Stimulated activated effector memory CD8-positive, alpha-beta T cell treated with anti-CD3 and anti-CD28 coated beads, Interleukin-12 subunit alpha, Interleukin-12 subunit beta, amount 100 ng/mL, for 72 hours (primary cell): Measurements from ENCODE around the gene AGK.
"Not testable (repeated sequence)": the region's sequence is repeated elsewhere in the genome, so short reads cannot be mapped to it uniquely, and the experiment has no call there.

Experiments
- ATAC-seq: fragments of 150-1000 bp; cut with Tn5 transposase; 2 replicates; pipeline ENCODE4 v1.10.0; 2021
- DNase-seq, 2 donors: peaks; one replicate each; pipeline ENCODE4 v3.0.0; 2021 to 2022; ENCODE audit warnings: low spot score in 2 of 2
- H3K27ac Mint-ChIP-seq: one replicate; pipeline ENCODE4 v1.8.0; 2022; ENCODE audit warnings: mild to moderate bottlenecking, mixed read lengths
- H3K36me3 Mint-ChIP-seq: one replicate; pipeline ENCODE4 v1.8.0; 2022; ENCODE audit warnings: mild to moderate bottlenecking, mixed read lengths
- H3K4me1 Mint-ChIP-seq: one replicate; pipeline ENCODE4 v1.8.0; 2022; ENCODE audit warnings: mixed read lengths
- H3K4me3 Mint-ChIP-seq: one replicate; pipeline ENCODE4 v1.8.0; 2022; ENCODE audit warnings: mild to moderate bottlenecking, mixed read lengths
- H3K9me3 Mint-ChIP-seq: one replicate; pipeline ENCODE4 v1.8.0; 2022; ENCODE audit warnings: mixed read lengths

The AGK gene

GRCh38 chr7:141686670-141687069 is 135.5 kb downstream of the AGK start:
- Mint-ChIP-seq H3K4me1 (peaks cover 22% of the 10 kb centered on the region), H3K9me3 (no peaks in the 10 kb centered on the region), H3K27ac (no peak overlapping the region), H3K4me3 (no peak overlapping the region), H3K36me3 (peaks cover 33% of the 10 kb centered on the region)
- ATAC-seq: no peak
- no peak for DNase-seq

- Mint-ChIP-seq H3K4me1 (peaks cover 25% of the 10 kb centered on the region), H3K4me3 (no peak overlapping the region), H3K9me3 (no peaks in the 10 kb centered on the region)
Observed at GRCh38 chr7:141688043-141688442, 136.8 kb downstream of the AGK start.

GRCh38 chr7:141689072-141689825 is 138.0 kb downstream of the AGK start:
- H3K4me3 Mint-ChIP-seq, DNase-seq, ATAC-seq, H3K9me3 Mint-ChIP-seq: not testable (repeated sequence)
- Mint-ChIP-seq H3K4me1 (peaks cover 26% of the 10 kb centered on the region), H3K27ac (peak overlapping the region; percentile 0), H3K36me3 (peaks cover 12% of the 10 kb centered on the region)

More at GRCh38 chr7:141688043-141688442, 136.8 kb downstream of the AGK start:
- ATAC-seq (no peak), DNase-seq (no peak)
- Mint-ChIP-seq H3K27ac (no peak overlapping the region), H3K36me3 (peaks cover 20% of the 10 kb centered on the region)

- Mint-ChIP-seq H3K27ac (no peak overlapping the region), H3K4me3 (no peak overlapping the region), H3K9me3 (no peaks in the 10 kb centered on the region), H3K36me3 (peaks cover 6% of the 10 kb centered on the region), H3K4me1 (peaks cover 38% of the 10 kb centered on the region)
- no peak for ATAC-seq
- DNase-seq: no peak
Observed at GRCh38 chr7:141691540-141691939, 140.3 kb downstream of the AGK start.

GRCh38 chr7:141691961-141692360 is 140.8 kb downstream of the AGK start:
- no peak for ATAC-seq

GRCh38 chr7:141693082-141693481 is 141.9 kb downstream of the AGK start:
- H3K4me1 Mint-ChIP-seq: peaks cover 43% of the 10 kb centered on the region

More at GRCh38 chr7:141691961-141692360, 140.8 kb downstream of the AGK start:
- Mint-ChIP-seq H3K27ac (no peak overlapping the region), H3K9me3 (no peaks in the 10 kb centered on the region), H3K4me3 (no peak overlapping the region), H3K36me3 (peaks cover 6% of the 10 kb centered on the region), H3K4me1 (peaks cover 38% of the 10 kb centered on the region)
- DNase-seq: no peak

GRCh38 chr7:141695803-141696289 is 144.6 kb downstream of the AGK start:
- ATAC-seq: no peak
- no peak for DNase-seq
- H3K36me3 Mint-ChIP-seq: peaks cover 20% of the 10 kb centered on the region
- H3K4me1 Mint-ChIP-seq: peaks cover 54% of the 10 kb centered on the region
- no peak overlapping the region for H3K27ac Mint-ChIP-seq
- H3K4me3 Mint-ChIP-seq: no peak overlapping the region
- H3K9me3 Mint-ChIP-seq: no peaks in the 10 kb centered on the region

More at GRCh38 chr7:141693082-141693481, 141.9 kb downstream of the AGK start:
- Mint-ChIP-seq H3K4me3 (no peak overlapping the region), H3K27ac (no peak overlapping the region), H3K36me3 (peaks cover 12% of the 10 kb centered on the region), H3K9me3 (no peaks in the 10 kb centered on the region)
- no peak for ATAC-seq
- no peak for DNase-seq

- Mint-ChIP-seq H3K9me3 (no peaks in the 10 kb centered on the region), H3K36me3 (peaks cover 23% of the 10 kb centered on the region), H3K4me1 (peaks cover 57% of the 10 kb centered on the region), H3K4me3 (no peak overlapping the region), H3K27ac (peak overlapping the region; percentile 27)
- ATAC-seq (no peak), DNase-seq (no peak)
Observed at GRCh38 chr7:141696348-141696747, 145.1 kb downstream of the AGK start.

GRCh38 chr7:141697211-141697871 is 146.1 kb downstream of the AGK start:
- peaks cover 57% of the 10 kb centered on the region for H3K4me1 Mint-ChIP-seq
- DNase-seq: no peak
- H3K4me3 Mint-ChIP-seq: no peak overlapping the region
- no peaks in the 10 kb centered on the region for H3K9me3 Mint-ChIP-seq
- no peak for ATAC-seq
- H3K36me3 Mint-ChIP-seq: peaks cover 23% of the 10 kb centered on the region
- no peak overlapping the region for H3K27ac Mint-ChIP-seq

GRCh38 chr7:141698247-141699015 is 147.2 kb downstream of the AGK start:
- no peak overlapping the region for H3K4me3 Mint-ChIP-seq
- H3K9me3 Mint-ChIP-seq: no peaks in the 10 kb centered on the region
- peaks cover 52% of the 10 kb centered on the region for H3K4me1 Mint-ChIP-seq
- ATAC-seq (no peak), DNase-seq (no peak)
- no peak overlapping the region for H3K27ac Mint-ChIP-seq
- peaks cover 23% of the 10 kb centered on the region for H3K36me3 Mint-ChIP-seq

- Mint-ChIP-seq H3K36me3 (peaks cover 23% of the 10 kb centered on the region), H3K4me1 (peaks cover 47% of the 10 kb centered on the region), H3K9me3 (no peaks in the 10 kb centered on the region), H3K27ac (no peak overlapping the region), H3K4me3 (peak overlapping the region; percentile 79)
- no peak for ATAC-seq
- DNase-seq: no peak
Observed at GRCh38 chr7:141699860-141700259, 148.7 kb downstream of the AGK start.

- Mint-ChIP-seq H3K27ac (peak overlapping the region; percentile 4), H3K4me1 (peaks cover 45% of the 10 kb centered on the region), H3K36me3 (peaks cover 19% of the 10 kb centered on the region), H3K4me3 (peak overlapping the region; percentile 79), H3K9me3 (no peaks in the 10 kb centered on the region)
- DNase-seq: no peak
- ATAC-seq: no peak
Observed at GRCh38 chr7:141700296-141700847, 149.2 kb downstream of the AGK start.

GRCh38 chr7:141700848-141701371 is 149.7 kb downstream of the AGK start:
- peaks cover 17% of the 10 kb centered on the region for H3K36me3 Mint-ChIP-seq
- ATAC-seq: peak; percentile 1
- H3K4me3 Mint-ChIP-seq: peak overlapping the region; percentile 79
- DNase-seq: no peak
- H3K27ac Mint-ChIP-seq: peak overlapping the region; percentile 4
- H3K9me3 Mint-ChIP-seq: no peaks in the 10 kb centered on the region
- H3K4me1 Mint-ChIP-seq: peaks cover 45% of the 10 kb centered on the region

- Mint-ChIP-seq H3K36me3 (peaks cover 17% of the 10 kb centered on the region), H3K27ac (peak overlapping the region; percentile 4), H3K4me3 (peak overlapping the region; percentile 79), H3K9me3 (no peaks in the 10 kb centered on the region), H3K4me1 (peaks cover 41% of the 10 kb centered on the region)
- DNase-seq (peak; percentile 51 to 82), ATAC-seq (peak; percentile 91)
Observed at GRCh38 chr7:141701489-141702046, 150.4 kb downstream of the AGK start.
